Activated CD8-positive, alpha-beta T cell treated with anti-CD3 and anti-CD28 coated beads, Interleukin-2, amount 10 ng/mL, durations not matched to agents 7 days and 5 days (primary cell): ENCODE data around the gene WNT11. TPM values are rescaled to one million over a fixed set of nuclear protein-coding genes. Genes with fewer than 3 reads are reported as not detected.

ENCODE experiments used
- ATAC-seq: fragments of 150-1000 bp; cut with Tn5 transposase; one replicate; pipeline ENCODE4 v1.10.0; 2021; ENCODE audit warnings: moderate library complexity
- CTCF ChIA-PET: fragments of 350-600 bp; sonication (Branson Sonifier 250); formaldehyde crosslinking; loops from one replicate; lab custom pipeline; 2021; ENCODE audit warnings: antibody characterized with exemption; lab: Charles Lee
- POLR2A ChIA-PET: fragments of 350-600 bp; sonication (Branson Sonifier 250); formaldehyde crosslinking; loops from one replicate; lab custom pipeline; 2021; ENCODE audit warnings: antibody characterized with exemption; lab: Charles Lee
- DNase-seq: peaks from one replicate; pipeline ENCODE4 v3.0.0-alpha.2; 2020
- H3K27ac Mint-ChIP-seq: one replicate; pipeline ENCODE4 v1.8.0; 2021; ENCODE audit warnings: mild to moderate bottlenecking, mixed read lengths
- H3K27me3 Mint-ChIP-seq: one replicate; pipeline ENCODE4 v1.8.0; 2021; ENCODE audit warnings: low read depth, mixed read lengths
- H3K36me3 Mint-ChIP-seq: one replicate; pipeline ENCODE4 v1.8.0; 2021; ENCODE audit warnings: low read depth, mixed read lengths
- H3K4me1 Mint-ChIP-seq: one replicate; pipeline ENCODE4 v1.8.0; 2021; ENCODE audit warnings: low read depth, mixed read lengths
- H3K4me3 Mint-ChIP-seq: one replicate; pipeline ENCODE4 v1.8.0; 2021; ENCODE audit warnings: mild to moderate bottlenecking, mixed read lengths
- H3K9me3 Mint-ChIP-seq: one replicate; pipeline ENCODE4 v1.8.0; 2022; ENCODE audit warnings: mixed read lengths; ENCODE audit not compliant: insufficient read depth
- total RNA-seq, 2 experiments: library from RNA; stranded (reverse); gene quantifications; one replicate each; pipeline ENCODE4 v1.2.3, GENCODE V29; 2021

WNT11 gene
- total RNA-seq, 2 experiments from 2014 or later = 0.26 to 0.83 TPM

GRCh38 chr11:76216536-76217325 is 10.4 kb upstream of the WNT11 start:
- Mint-ChIP-seq H3K27me3 (peaks cover 33% of the 10 kb centered on the region), H3K4me3 (no peak overlapping the region), H3K27ac (no peak overlapping the region), H3K4me1 (no peaks in the 10 kb centered on the region), H3K9me3 (no peaks in the 10 kb centered on the region), H3K36me3 (no peaks in the 10 kb centered on the region)
- CTCF ChIA-PET = interaction anchor here (1.0 to 4.9 kb wide), 3 partner anchors 8 to 65 kb away, joined by 3 to 34 read pairs (median 4); no protein-coding TSS in a partner anchor
- ATAC-seq (no peak), DNase-seq (no peak)
- POLR2A ChIA-PET = no interaction called here

- DNase-seq (no peak), ATAC-seq (no peak)
- Mint-ChIP-seq H3K4me3 (no peak overlapping the region), H3K9me3 (no peaks in the 10 kb centered on the region), H3K4me1 (peaks cover under 1% of the 10 kb centered on the region), H3K36me3 (no peaks in the 10 kb centered on the region), H3K27me3 (peaks cover 34% of the 10 kb centered on the region), H3K27ac (no peak overlapping the region)
- POLR2A ChIA-PET = no interaction called here
- CTCF ChIA-PET = interaction anchor here (4.9 kb wide), 1 partner anchor 8 kb away, joined by 34 read pairs; no protein-coding TSS in a partner anchor
These were observed 9.6 kb upstream of the WNT11 start for GRCh38 chr11:76215941-76216340.

GRCh38 chr11:76214968-76215548 is 8.8 kb upstream of the WNT11 start:
- Mint-ChIP-seq H3K9me3 (no peaks in the 10 kb centered on the region), H3K27me3 (peaks cover 32% of the 10 kb centered on the region), H3K27ac (no peak overlapping the region), H3K4me1 (peaks cover 2% of the 10 kb centered on the region), H3K36me3 (no peaks in the 10 kb centered on the region), H3K4me3 (no peak overlapping the region)
- POLR2A ChIA-PET = no interaction called here
- CTCF ChIA-PET = no interaction called here
- DNase-seq = no peak
- no peak for ATAC-seq

GRCh38 chr11:76214186-76214585 is 7.9 kb upstream of the WNT11 start:
- Mint-ChIP-seq H3K27ac (no peak overlapping the region), H3K27me3 (peaks cover 29% of the 10 kb centered on the region), H3K4me3 (no peak overlapping the region), H3K36me3 (no peaks in the 10 kb centered on the region), H3K4me1 (peaks cover 2% of the 10 kb centered on the region), H3K9me3 (no peaks in the 10 kb centered on the region)
- ChIA-PET CTCF (no interaction called here), POLR2A (no interaction called here)
- no peak for ATAC-seq
- no peak for DNase-seq

GRCh38 chr11:76212086-76213035 is 6.1 kb upstream of the WNT11 start:
- Mint-ChIP-seq H3K27me3 (peaks cover 28% of the 10 kb centered on the region), H3K27ac (no peak overlapping the region), H3K36me3 (no peaks in the 10 kb centered on the region), H3K4me1 (peaks cover 9% of the 10 kb centered on the region), H3K9me3 (no peaks in the 10 kb centered on the region), H3K4me3 (no peak overlapping the region)
- ChIA-PET POLR2A (no interaction called here), CTCF (interaction anchor here (0.7 to 2.2 kb wide), 4 partner anchors 19 to 108 kb away, joined by 3 to 7 read pairs (median 4); no protein-coding TSS in a partner anchor)
- ATAC-seq (no peak), DNase-seq (no peak)

- POLR2A ChIA-PET = interaction anchor here (1.3 to 2.7 kb wide), 2 partner anchors 20 to 24 kb away, joined by 3 to 10 read pairs; no protein-coding TSS in a partner anchor
- no peaks in the 10 kb centered on the region for H3K36me3 Mint-ChIP-seq
- peak overlapping the region; percentile 31 for H3K4me3 Mint-ChIP-seq
These were observed 4.9 kb upstream of the WNT11 start for GRCh38 chr11:76210931-76211851.

GRCh38 chr11:76209973-76210930 is 4.0 kb upstream of the WNT11 start:
- POLR2A ChIA-PET = interaction anchor here (1.2 to 2.7 kb wide), 3 partner anchors 21 to 170 kb away, joined by 3 to 10 read pairs (median 3); no protein-coding TSS in a partner anchor

More at GRCh38 chr11:76210931-76211851, 4.9 kb upstream of the WNT11 start:
- no peak for ATAC-seq
- CTCF ChIA-PET = interaction anchor here (1.1 to 5.6 kb wide), 6 partner anchors 20 to 301 kb away, joined by 3 to 206 read pairs (median 50); no protein-coding TSS in a partner anchor
- Mint-ChIP-seq H3K9me3 (no peaks in the 10 kb centered on the region), H3K27ac (no peak overlapping the region), H3K4me1 (peaks cover 17% of the 10 kb centered on the region), H3K27me3 (peaks cover 38% of the 10 kb centered on the region)
- no peak for DNase-seq

GRCh38 chr11:76209375-76209972 is 3.2 kb upstream of the WNT11 start:
- H3K27ac Mint-ChIP-seq = no peak overlapping the region
- no peaks in the 10 kb centered on the region for H3K36me3 Mint-ChIP-seq
- no peaks in the 10 kb centered on the region for H3K9me3 Mint-ChIP-seq
- peaks cover 55% of the 10 kb centered on the region for H3K27me3 Mint-ChIP-seq
- peak; percentile 40 for DNase-seq
- H3K4me1 Mint-ChIP-seq = peaks cover 23% of the 10 kb centered on the region
- ATAC-seq = peak; percentile 14
- H3K4me3 Mint-ChIP-seq = peak overlapping the region; percentile 45
- POLR2A ChIA-PET = interaction anchor here (1.2 to 2.7 kb wide), 4 partner anchors 22 to 171 kb away, joined by 3 to 10 read pairs (median 6); no protein-coding TSS in a partner anchor
- CTCF ChIA-PET = interaction anchor here (0.7 to 5.6 kb wide), 36 partner anchors 9 to 650 kb away, joined by 3 to 206 read pairs (median 6); partner anchors contain the start of gene GVQW3

More at GRCh38 chr11:76209973-76210930, 4.0 kb upstream of the WNT11 start:
- Mint-ChIP-seq H3K4me1 (peaks cover 23% of the 10 kb centered on the region), H3K27ac (no peak overlapping the region), H3K27me3 (peaks cover 47% of the 10 kb centered on the region), H3K36me3 (no peaks in the 10 kb centered on the region), H3K4me3 (peak overlapping the region; percentile 45), H3K9me3 (no peaks in the 10 kb centered on the region)
- peak; percentile 38 for DNase-seq
- CTCF ChIA-PET = interaction anchor here (0.9 to 5.6 kb wide), 13 partner anchors 8 to 302 kb away, joined by 3 to 206 read pairs (median 29); no protein-coding TSS in a partner anchor
- ATAC-seq = peak; percentile 22
